ENCODE results near the gene ZNF121. TPM values are rescaled to one million over a fixed set of nuclear protein-coding genes. Genes with fewer than 3 reads are reported as not detected.
A peak's percentile ranks its signal among the peaks of the same experiment; 100 is the strongest.

The ZNF121 gene
- 25.2 TPM for total RNA-seq (2013)
- polyA plus RNA-seq, result 1 to 10 TPM; 1.5 to 7.2 (median 3.8) TPM
- polyA minus RNA-seq, result 9.8 and 11.6 TPM in 2 replicates
- total RNA-seq, result 14.7 to 69.1 (median 46.0) reads per million in 11 experiments

GRCh38 chr19:9584073-9584833, at the start of gene ZNF121:
TSS of gene ZNF121 (minus strand) at chr19:9584504. CDS start at chr19:9568097, 16,407 bp downstream.
- WGBS (ENCODE audit: insufficient coverage), result under 1% methylated on average over 48 of the region's 51 CpGs
- H2AFZ ChIP-seq (ENCODE audit: insufficient read depth, low read depth, low read length, poor library complexity, severe bottlenecking), result peak within 1 kb of the TSS; percentile 93
- peaks cover 54% of the 10 kb centered on the region for H3K79me2 ChIP-seq (ENCODE audit: insufficient read depth, low read length)
- TF ChIP-seq CTCF (IDR thresholded peaks at IDR 0.05), result no peak
- H3K9me3 ChIP-seq (replicated peaks in 1 of 2; ENCODE audit: control insufficient read depth in 1 of 2, insufficient read depth in 1 of 2, low read length in 2 of 2), result peaks cover 16 to 21% of the 10 kb centered on the region in 2 donors
- peak; percentile 78 to 80 (median 79) for DNase-seq
- Mint-ChIP-seq H3K9me3 (peaks cover 14 to 32% (median 23%) of the 10 kb centered on the region in 7 donors), H3K27me3 (ENCODE audit: low read depth in 3 of 3) (peaks cover 4 to 11% (median 7%) of the 10 kb centered on the region in 3 donors), H3K36me3 (peaks cover 16 to 26% of the 10 kb centered on the region in 2 donors), H3K4me1 (peaks cover 16% of the 10 kb centered on the region), H3K27ac (peak within 1 kb of the TSS; percentile 92 to 98 (median 95)), H3K4me3 (peak within 1 kb of the TSS; percentile 93 to 96)
- peaks cover 0 to 32% of the 10 kb centered on the region in 2 donors for H3K36me3 ChIP-seq (replicated peaks in 1 of 2; ENCODE audit: control insufficient read depth in 1 of 2, insufficient read depth in 2 of 2, low read length in 2 of 2)
- peak within 1 kb of the TSS; percentile 84 for H3K9ac ChIP-seq (ENCODE audit: insufficient read depth, low read length, poor library complexity, severe bottlenecking)
- H4K20me1 ChIP-seq (ENCODE audit: insufficient read depth, low read length), result no peaks in the 10 kb centered on the region
- H3K4me3 ChIP-seq (replicated peaks in 1 of 3; ENCODE audit: low read depth in 2 of 3, low read length in 3 of 3), result peak within 1 kb of the TSS; percentile 68 to 95 (median 81)
- H3K27me3 ChIP-seq (ENCODE audit: control insufficient read depth in 2 of 2, insufficient read depth in 2 of 2, low read length in 2 of 2), result no peaks in the 10 kb centered on the region
- intact Hi-C loops (cut with micrococcal nuclease), result loop anchor here (2.0 to 10.0 kb wide), 5 partner anchors 37 to 449 kb away; partner anchors contain the start of genes ZNF266 (in 1 of the 2), ZNF317 (in 1 of the 2) and ZNF561 (in 1 of the 2)
- H3K27ac ChIP-seq (ENCODE audit: low read depth in 1 of 2, low read length in 2 of 2), result peak within 1 kb of the TSS; percentile 84 to 91
- peak within 1 kb of the TSS; percentile 84 for H3K4me2 ChIP-seq (replicated peaks; ENCODE audit: extremely low read depth, low read length, poor library complexity, severe bottlenecking)
- peaks cover 10 to 17% of the 10 kb centered on the region in 2 donors for H3K4me1 ChIP-seq (ENCODE audit: control insufficient read depth in 1 of 2, insufficient read depth in 2 of 2, low read length in 2 of 2)

GRCh38 chr19:9627856-9628255, 43.6 kb upstream of the ZNF121 start:
- H3K36me3 ChIP-seq (replicated peaks in 1 of 2; ENCODE audit: control insufficient read depth in 1 of 2, insufficient read depth in 2 of 2, low read length in 2 of 2), result peaks cover 2 to 9% of the 10 kb centered on the region in 2 donors
- intact Hi-C loops (cut with micrococcal nuclease), result no loop called here
- H3K4me3 Mint-ChIP-seq, result peak overlapping the region in 1 of 2 donors; percentile 11

More at GRCh38 chr19:9627856-9628255, 43.6 kb upstream of the ZNF121 start:
- no peak for TF ChIP-seq CTCF (IDR thresholded peaks at IDR 0.05)
- Mint-ChIP-seq H3K27ac (peak overlapping the region in 1 of 7 donors; percentile 10), H3K36me3 (peaks cover 13 to 15% of the 10 kb centered on the region in 2 donors), H3K9me3 (no peaks in the 10 kb centered on the region), H3K27me3 (ENCODE audit: low read depth in 3 of 3) (no peaks in the 10 kb centered on the region), H3K4me1 (peaks cover 12% of the 10 kb centered on the region)
- H4K20me1 ChIP-seq (ENCODE audit: insufficient read depth, low read length), result no peaks in the 10 kb centered on the region
- H2AFZ ChIP-seq (ENCODE audit: insufficient read depth, low read depth, low read length, poor library complexity, severe bottlenecking), result no peak overlapping the region
- H3K27ac ChIP-seq (ENCODE audit: low read depth in 1 of 2, low read length in 2 of 2), result no peak overlapping the region
- no peak overlapping the region for H3K4me2 ChIP-seq (replicated peaks; ENCODE audit: extremely low read depth, low read length, poor library complexity, severe bottlenecking)
- no peaks in the 10 kb centered on the region for H3K27me3 ChIP-seq (ENCODE audit: control insufficient read depth in 2 of 2, insufficient read depth in 2 of 2, low read length in 2 of 2)
- H3K4me3 ChIP-seq (replicated peaks in 1 of 3; ENCODE audit: low read depth in 2 of 3, low read length in 3 of 3), result no peak overlapping the region
- no peaks in the 10 kb centered on the region for H3K79me2 ChIP-seq (ENCODE audit: insufficient read depth, low read length)
- WGBS (ENCODE audit: insufficient coverage), result no CpG with 5 or more reads among the region's 2 CpGs
- no peak for DNase-seq
- peaks cover 0 to 2% of the 10 kb centered on the region in 2 donors for H3K4me1 ChIP-seq (ENCODE audit: control insufficient read depth in 1 of 2, insufficient read depth in 2 of 2, low read length in 2 of 2)
- H3K9ac ChIP-seq (ENCODE audit: insufficient read depth, low read length, poor library complexity, severe bottlenecking), result no peak overlapping the region
- no peaks in the 10 kb centered on the region for H3K9me3 ChIP-seq (replicated peaks in 1 of 2; ENCODE audit: control insufficient read depth in 1 of 2, insufficient read depth in 1 of 2, low read length in 2 of 2)

All from CD14-positive monocyte (primary cell).